Inflammatory macrophage treated with lipopolysaccharide for 4 hours (primary cell): ENCODE results near the gene DNAAF9.

ENCODE experiments used
- DNase-seq: peaks from one replicate; pipeline ENCODE4 v3.0.0-alpha.2; 2020

DNAAF9 gene

GRCh38 chr20:3364323-3365013 is 43.0 kb downstream of the DNAAF9 start:
- no peak for DNase-seq

DNA sequence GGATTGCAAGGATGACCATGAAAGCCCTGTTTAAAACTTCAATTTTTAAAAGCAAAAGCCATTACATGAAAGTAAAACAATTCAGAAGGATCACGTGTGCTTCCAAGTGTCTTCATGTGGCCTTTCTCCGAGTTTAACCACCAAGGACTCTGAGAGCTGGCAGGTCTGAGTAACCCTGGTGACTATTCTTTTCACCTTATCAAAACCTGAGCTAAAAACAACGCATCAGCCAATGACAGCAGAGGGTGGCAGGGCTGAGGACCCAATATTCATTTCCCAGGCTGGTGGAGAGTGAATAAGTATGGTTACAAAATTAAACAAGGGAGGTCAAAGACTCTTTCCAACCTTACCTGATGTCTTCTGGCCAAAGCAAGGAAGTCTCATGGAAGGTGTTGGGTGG is 46.7 kb downstream of the DNAAF9 start:
- DNase-seq, result no peak

DNA sequence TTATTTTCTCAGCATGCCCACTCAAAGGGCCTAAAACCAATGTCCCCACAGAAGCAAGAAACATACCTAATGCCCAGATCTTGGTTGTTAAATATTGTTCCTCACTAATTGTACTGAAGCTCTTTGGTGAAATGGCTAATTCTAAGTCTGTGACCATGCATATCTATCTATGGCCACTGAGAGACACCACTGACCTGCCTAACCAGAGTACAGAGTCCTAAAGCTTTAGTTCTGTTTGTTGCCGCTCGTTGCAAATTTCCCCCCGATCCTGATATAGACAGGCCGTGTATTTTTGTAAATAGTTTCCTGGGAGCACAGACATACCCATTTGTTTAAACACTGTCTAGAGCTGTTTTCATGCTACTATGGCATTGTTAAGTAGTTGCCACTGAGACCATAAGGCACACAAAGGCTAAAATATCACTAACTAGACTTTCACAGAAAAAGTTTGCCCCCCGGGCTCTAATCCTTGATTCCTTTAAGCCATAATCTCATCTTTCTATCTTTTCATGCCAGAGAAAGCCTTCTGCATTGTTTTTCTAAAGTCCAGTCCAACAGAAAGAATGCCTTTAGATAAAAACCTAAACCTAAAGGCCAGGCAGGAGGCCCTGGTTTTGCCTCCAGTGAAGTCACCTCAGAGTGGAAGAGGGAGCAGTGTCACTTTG is 48.7 kb downstream of the DNAAF9 start:
- DNase-seq, result no peak
